Nephron (organoid): ENCODE data around the gene ELL2.

ENCODE experiments used
- H3K27ac Mint-ChIP-seq, 3 experiments: 2 replicates each; pipeline ENCODE4 v1.8.0; 2020; ENCODE audit warnings: mixed read lengths in 3 of 3, mild to moderate bottlenecking in 2 of 3, moderate library complexity in 1 of 3
- H3K27me3 Mint-ChIP-seq: 2 replicates; pipeline ENCODE4 v1.8.0; 2021; ENCODE audit warnings: low read depth, mild to moderate bottlenecking, moderate library complexity, mixed read lengths
- H3K36me3 Mint-ChIP-seq: 2 replicates; pipeline ENCODE4 v1.8.0; 2020; ENCODE audit warnings: low read depth, mixed read lengths
- H3K4me1 Mint-ChIP-seq: 2 replicates; pipeline ENCODE4 v1.8.0; 2020; ENCODE audit warnings: mixed read lengths
- H3K4me3 Mint-ChIP-seq, 3 experiments: 2 replicates each; pipeline ENCODE4 v1.8.0; 2020; ENCODE audit warnings: mild to moderate bottlenecking in 3 of 3, mixed read lengths in 3 of 3, moderate library complexity in 2 of 3
- H3K9me3 Mint-ChIP-seq: 2 replicates; pipeline ENCODE4 v1.8.0; 2020; ENCODE audit warnings: mixed read lengths
- TF ChIP-seq, protein P1 (sequence below), 3 experiments: fragments of 200-600 bp; sonication (generic); IDR thresholded peaks; one replicate each; pipeline ENCODE4 v1.5.0; 2021; ENCODE audit warnings: antibody characterized with exemption in 3 of 3; ENCODE audit not compliant: unreplicated experiment in 3 of 3

ELL2 gene

DNA sequence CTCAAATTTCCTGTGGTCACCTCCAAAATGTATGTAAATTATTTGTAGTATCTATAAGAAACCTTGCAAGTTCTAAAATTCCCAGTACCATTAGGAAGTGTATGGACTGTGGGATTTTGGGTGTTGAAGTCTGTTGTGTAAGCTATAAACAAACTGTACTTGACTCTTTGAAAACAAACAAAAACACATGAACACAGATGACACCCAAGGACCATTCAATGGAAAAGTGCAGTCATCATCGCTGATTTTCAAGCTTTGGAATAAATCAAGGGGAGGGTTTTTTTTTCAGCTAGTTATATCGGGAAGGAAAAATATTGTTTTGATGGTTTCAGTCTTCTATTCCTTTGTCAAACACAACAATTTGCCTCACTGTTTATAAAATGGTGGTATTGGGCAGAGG lies 49.6 kb downstream of the ELL2 start:
- TF ChIP-seq, protein P1, sequence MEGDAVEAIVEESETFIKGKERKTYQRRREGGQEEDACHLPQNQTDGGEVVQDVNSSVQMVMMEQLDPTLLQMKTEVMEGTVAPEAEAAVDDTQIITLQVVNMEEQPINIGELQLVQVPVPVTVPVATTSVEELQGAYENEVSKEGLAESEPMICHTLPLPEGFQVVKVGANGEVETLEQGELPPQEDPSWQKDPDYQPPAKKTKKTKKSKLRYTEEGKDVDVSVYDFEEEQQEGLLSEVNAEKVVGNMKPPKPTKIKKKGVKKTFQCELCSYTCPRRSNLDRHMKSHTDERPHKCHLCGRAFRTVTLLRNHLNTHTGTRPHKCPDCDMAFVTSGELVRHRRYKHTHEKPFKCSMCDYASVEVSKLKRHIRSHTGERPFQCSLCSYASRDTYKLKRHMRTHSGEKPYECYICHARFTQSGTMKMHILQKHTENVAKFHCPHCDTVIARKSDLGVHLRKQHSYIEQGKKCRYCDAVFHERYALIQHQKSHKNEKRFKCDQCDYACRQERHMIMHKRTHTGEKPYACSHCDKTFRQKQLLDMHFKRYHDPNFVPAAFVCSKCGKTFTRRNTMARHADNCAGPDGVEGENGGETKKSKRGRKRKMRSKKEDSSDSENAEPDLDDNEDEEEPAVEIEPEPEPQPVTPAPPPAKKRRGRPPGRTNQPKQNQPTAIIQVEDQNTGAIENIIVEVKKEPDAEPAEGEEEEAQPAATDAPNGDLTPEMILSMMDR (IDR thresholded peaks at IDR 0.05; ENCODE audit: unreplicated experiment in 3 of 3) = no peak
- Mint-ChIP-seq H3K4me3 (no peak overlapping the region), H3K36me3 (no peaks in the 10 kb centered on the region), H3K27me3 (no peaks in the 10 kb centered on the region), H3K27ac (no peak overlapping the region), H3K4me1 (peaks cover 9% of the 10 kb centered on the region), H3K9me3 (no peaks in the 10 kb centered on the region)

DNA sequence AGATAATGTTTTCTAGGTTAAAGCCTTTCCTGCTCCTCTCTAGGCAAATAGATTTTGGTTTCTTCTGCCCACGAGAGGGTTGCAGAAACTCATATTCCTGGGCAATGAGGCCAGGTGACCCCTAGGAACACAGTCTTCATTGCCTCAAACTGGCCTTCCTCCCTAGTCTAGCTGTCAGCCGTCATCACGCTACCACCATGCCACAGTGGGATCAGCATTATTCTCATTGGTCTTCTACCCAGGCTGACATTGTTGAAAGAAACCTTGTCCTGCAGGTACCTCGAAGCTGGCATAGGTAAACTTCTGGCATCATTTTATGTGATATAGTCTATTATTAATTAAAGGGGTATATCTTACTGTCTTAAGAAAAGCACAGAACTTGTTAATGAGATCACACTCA lies 51.1 kb downstream of the ELL2 start:
- Mint-ChIP-seq H3K27ac (peak overlapping the region in 1 of 3 experiments; percentile 30), H3K4me1 (peaks cover 9% of the 10 kb centered on the region), H3K9me3 (no peaks in the 10 kb centered on the region), H3K4me3 (no peak overlapping the region), H3K27me3 (no peaks in the 10 kb centered on the region), H3K36me3 (peaks cover under 1% of the 10 kb centered on the region)
- TF ChIP-seq, protein P1 (IDR thresholded peaks at IDR 0.05; ENCODE audit: unreplicated experiment in 3 of 3) = no peak

DNA sequence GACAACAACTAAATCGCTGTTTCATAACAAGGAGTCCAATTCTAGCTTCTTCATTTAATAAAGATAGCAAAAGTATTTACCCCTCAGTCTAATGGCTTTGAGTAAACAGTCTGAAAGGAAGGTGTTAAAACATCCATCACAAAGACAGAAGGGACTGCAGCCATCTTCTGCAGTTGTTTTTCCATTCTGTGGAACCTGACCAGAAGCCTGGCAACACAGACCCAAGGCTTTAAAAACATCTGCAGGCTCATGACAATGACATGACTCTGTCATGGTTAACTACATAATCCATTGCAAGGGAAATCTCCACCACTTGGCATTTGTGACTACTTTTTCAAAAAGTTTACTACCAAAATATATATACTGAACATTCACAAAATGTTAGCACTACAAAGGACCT lies 51.9 kb downstream of the ELL2 start:
- Mint-ChIP-seq H3K36me3 (peaks cover 4% of the 10 kb centered on the region), H3K27me3 (no peaks in the 10 kb centered on the region), H3K9me3 (no peaks in the 10 kb centered on the region), H3K27ac (peak overlapping the region in 2 of 3 experiments; percentile 28 to 61), H3K4me3 (no peak overlapping the region), H3K4me1 (peaks cover 9% of the 10 kb centered on the region)
- TF ChIP-seq, protein P1 (IDR thresholded peaks at IDR 0.05; ENCODE audit: unreplicated experiment in 3 of 3) = no peak

DNA sequence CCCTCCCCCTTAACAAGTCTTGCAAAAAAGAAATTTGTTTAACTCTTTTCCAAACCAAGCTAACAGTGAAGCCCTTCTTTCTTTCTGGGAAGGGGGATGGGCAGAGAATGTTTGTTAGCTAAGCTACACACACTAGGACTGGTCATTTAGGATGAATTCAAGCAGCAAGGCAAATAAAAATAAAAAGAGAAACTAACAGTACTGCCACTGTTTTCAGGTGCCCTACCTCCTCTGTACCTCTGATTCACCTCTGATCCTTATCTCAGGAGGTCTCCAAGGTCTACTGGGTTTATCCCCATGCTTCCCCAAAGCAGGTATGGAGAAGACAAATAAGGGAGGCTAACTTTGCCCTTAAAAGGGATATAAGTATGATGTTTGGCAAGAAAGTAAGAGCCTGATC lies 52.9 kb downstream of the ELL2 start:
- Mint-ChIP-seq H3K9me3 (no peaks in the 10 kb centered on the region), H3K4me3 (no peak overlapping the region)

DNA sequence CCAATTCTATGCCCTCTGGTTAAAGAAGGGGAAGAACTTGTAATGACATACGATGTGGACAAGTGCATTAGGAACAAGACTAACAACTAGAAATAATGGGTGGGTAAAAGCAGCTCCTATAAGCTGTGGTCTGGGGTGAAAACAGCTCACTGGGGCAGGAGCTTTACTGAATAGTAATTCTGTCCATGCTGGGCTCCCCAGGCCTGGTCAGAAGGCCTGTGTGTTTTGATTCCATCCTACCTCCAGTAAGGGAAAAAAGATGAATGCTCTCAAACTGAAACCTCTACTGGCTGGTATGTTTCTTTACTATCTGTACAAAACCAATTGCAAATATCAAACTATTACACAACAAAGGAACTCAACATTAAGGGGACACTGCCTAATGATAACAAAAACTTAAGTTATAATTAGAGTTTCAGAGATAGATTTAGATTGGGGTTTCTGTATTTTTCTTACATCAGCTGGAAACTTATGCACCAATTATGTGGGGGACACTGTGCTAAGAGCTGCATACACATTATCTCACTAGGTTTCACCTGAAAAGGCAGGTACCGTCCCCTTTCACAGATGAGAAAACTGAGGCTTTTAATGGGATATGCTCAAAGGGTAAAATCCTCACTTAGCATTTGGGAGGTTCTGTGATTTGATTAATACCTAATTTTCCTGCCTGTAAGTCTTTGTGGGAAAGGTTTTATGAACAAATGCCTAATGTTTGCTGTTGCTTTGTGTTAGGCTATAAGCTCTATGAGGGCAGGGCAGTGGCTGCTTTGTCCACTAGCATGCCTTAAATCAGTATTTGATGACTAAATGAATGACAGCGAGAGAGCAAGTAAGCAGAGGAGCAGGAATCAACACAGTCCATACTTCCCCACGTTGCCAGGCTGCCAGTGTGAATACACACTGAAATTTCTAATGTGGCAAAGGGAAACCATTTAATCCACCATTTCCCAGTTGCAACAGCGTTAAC lies 53.6 kb downstream of the ELL2 start:
- H3K4me1 Mint-ChIP-seq = peaks cover 4% of the 10 kb centered on the region
- no peaks in the 10 kb centered on the region for H3K27me3 Mint-ChIP-seq
- TF ChIP-seq, protein P1 (IDR thresholded peaks at IDR 0.05; ENCODE audit: unreplicated experiment in 3 of 3) = no peak
- H3K36me3 Mint-ChIP-seq = peaks cover 4% of the 10 kb centered on the region
- H3K9me3 Mint-ChIP-seq = no peaks in the 10 kb centered on the region
- H3K27ac Mint-ChIP-seq = no peak overlapping the region
- no peak overlapping the region for H3K4me3 Mint-ChIP-seq

More for the DNA sequence above, 52.9 kb downstream of the ELL2 start:
- Mint-ChIP-seq H3K4me1 (peaks cover 9% of the 10 kb centered on the region), H3K27me3 (no peaks in the 10 kb centered on the region), H3K27ac (peak overlapping the region in 1 of 3 experiments; percentile 24), H3K36me3 (peaks cover 4% of the 10 kb centered on the region)
- TF ChIP-seq, protein P1 (IDR thresholded peaks at IDR 0.05; ENCODE audit: unreplicated experiment in 3 of 3) = no peak
